HUES6 (cell line): Measurements from ENCODE around the gene NGEF.

Source experiments
- H3K27ac ChIP-seq: 2 replicates; pipeline ENCODE4 v1.7.0; 2013; ENCODE audit warnings: low read depth, mild to moderate bottlenecking, low read length, inconsistent platforms
- H3K27me3 ChIP-seq: 2 replicates; pipeline ENCODE4 v1.6.1; 2013; ENCODE audit warnings: low read length; ENCODE audit not compliant: control insufficient read depth, insufficient read depth
- H3K36me3 ChIP-seq: 2 replicates; pipeline ENCODE4 v1.6.1; 2013; ENCODE audit warnings: low read length; ENCODE audit not compliant: control insufficient read depth, insufficient read depth
- H3K4me1 ChIP-seq: 2 replicates; pipeline ENCODE4 v1.6.1; 2013; ENCODE audit warnings: low read length; ENCODE audit not compliant: control insufficient read depth, insufficient read depth
- H3K4me3 ChIP-seq: 2 replicates; pipeline ENCODE4 v1.5.1; 2013; ENCODE audit warnings: low read depth, low read length
- H3K9ac ChIP-seq: one replicate; pipeline ENCODE4 v1.6.1; 2013; ENCODE audit warnings: mild to moderate bottlenecking, low read length
- H3K9me3 ChIP-seq: 2 replicates; pipeline ENCODE4 v1.6.1; 2013; ENCODE audit warnings: low read depth, low read length; ENCODE audit not compliant: control insufficient read depth, insufficient read depth

The NGEF gene

GRCh38 chr2:233005096-233005495 lies 8.0 kb downstream of the NGEF start:
- Histone ChIP-seq H3K36me3 (no peaks in the 10 kb centered on the region), H3K9ac (no peak overlapping the region), H3K9me3 (no peaks in the 10 kb centered on the region), H3K4me1 (no peaks in the 10 kb centered on the region), H3K27ac (no peak overlapping the region), H3K4me3 (no peak overlapping the region), H3K27me3 (no peaks in the 10 kb centered on the region)

- Histone ChIP-seq H3K27ac (no peak overlapping the region), H3K36me3 (no peaks in the 10 kb centered on the region), H3K27me3 (no peaks in the 10 kb centered on the region), H3K9me3 (no peaks in the 10 kb centered on the region), H3K4me3 (no peak overlapping the region), H3K4me1 (no peaks in the 10 kb centered on the region), H3K9ac (no peak overlapping the region)
Measured at GRCh38 chr2:233003658-233004555, 9.1 kb downstream of the NGEF start.

- Histone ChIP-seq H3K4me3 (no peak overlapping the region), H3K4me1 (no peaks in the 10 kb centered on the region), H3K36me3 (no peaks in the 10 kb centered on the region), H3K27me3 (no peaks in the 10 kb centered on the region), H3K27ac (no peak overlapping the region), H3K9ac (no peak overlapping the region), H3K9me3 (no peaks in the 10 kb centered on the region)
Measured at GRCh38 chr2:233002829-233003657, 10.0 kb downstream of the NGEF start.

- H3K27ac ChIP-seq, result no peak overlapping the region
- no peaks in the 10 kb centered on the region for H3K4me1 ChIP-seq
- no peaks in the 10 kb centered on the region for H3K9me3 ChIP-seq
- H3K9ac ChIP-seq, result no peak overlapping the region
- H3K27me3 ChIP-seq, result no peaks in the 10 kb centered on the region
- no peak overlapping the region for H3K4me3 ChIP-seq
- H3K36me3 ChIP-seq, result no peaks in the 10 kb centered on the region
Measured at GRCh38 chr2:233000886-233001750, 11.9 kb downstream of the NGEF start.

GRCh38 chr2:232999354-232999753 lies 13.7 kb downstream of the NGEF start:
- Histone ChIP-seq H3K27me3 (no peaks in the 10 kb centered on the region), H3K27ac (no peak overlapping the region), H3K4me3 (no peak overlapping the region), H3K36me3 (no peaks in the 10 kb centered on the region), H3K9me3 (no peaks in the 10 kb centered on the region), H3K4me1 (no peaks in the 10 kb centered on the region), H3K9ac (no peak overlapping the region)

- Histone ChIP-seq H3K27ac (no peak overlapping the region), H3K36me3 (no peaks in the 10 kb centered on the region), H3K4me1 (no peaks in the 10 kb centered on the region), H3K9ac (no peak overlapping the region), H3K9me3 (no peaks in the 10 kb centered on the region), H3K27me3 (no peaks in the 10 kb centered on the region), H3K4me3 (no peak overlapping the region)
Measured at GRCh38 chr2:232998666-232998985, 14.4 kb downstream of the NGEF start.

GRCh38 chr2:232997749-232998665 lies 15.0 kb downstream of the NGEF start:
- Histone ChIP-seq H3K36me3 (no peaks in the 10 kb centered on the region), H3K27ac (no peak overlapping the region), H3K4me1 (no peaks in the 10 kb centered on the region), H3K27me3 (no peaks in the 10 kb centered on the region), H3K9ac (no peak overlapping the region), H3K9me3 (no peaks in the 10 kb centered on the region), H3K4me3 (no peak overlapping the region)

- Histone ChIP-seq H3K4me3 (no peak overlapping the region), H3K36me3 (no peaks in the 10 kb centered on the region), H3K4me1 (no peaks in the 10 kb centered on the region), H3K27me3 (no peaks in the 10 kb centered on the region), H3K27ac (no peak overlapping the region), H3K9me3 (peaks cover 3% of the 10 kb centered on the region; the same call in 1 of the 2 replicates), H3K9ac (no peak overlapping the region)
Measured at GRCh38 chr2:232994446-232994845, 18.6 kb downstream of the NGEF start.

GRCh38 chr2:232993231-232993821 lies 19.7 kb downstream of the NGEF start:
- no peak overlapping the region for H3K4me3 ChIP-seq
- H3K9me3 ChIP-seq, result peaks cover 3% of the 10 kb centered on the region; the same call in 1 of the 2 replicates
- no peak overlapping the region for H3K9ac ChIP-seq
- no peaks in the 10 kb centered on the region; the same call in 1 of the 2 replicates for H3K4me1 ChIP-seq
- H3K36me3 ChIP-seq, result no peaks in the 10 kb centered on the region
- no peaks in the 10 kb centered on the region for H3K27me3 ChIP-seq
- no peak overlapping the region for H3K27ac ChIP-seq

- H3K9me3 ChIP-seq, result peaks cover 7% of the 10 kb centered on the region; the same call in 1 of the 2 replicates
- no peak overlapping the region for H3K9ac ChIP-seq
- H3K36me3 ChIP-seq, result no peaks in the 10 kb centered on the region
- peaks cover 14% of the 10 kb centered on the region for H3K4me1 ChIP-seq
- H3K27ac ChIP-seq, result no peak overlapping the region
- H3K4me3 ChIP-seq, result no peak overlapping the region
- no peaks in the 10 kb centered on the region for H3K27me3 ChIP-seq
Measured at GRCh38 chr2:232986155-232986554, 26.9 kb downstream of the NGEF start.
